Body of pancreas (tissue), 4 donors: Measurements from ENCODE around the gene PDCD10. TPM values are rescaled to one million over a fixed set of nuclear protein-coding genes. Genes with fewer than 3 reads are reported as not detected.

Experiments used
- ATAC-seq: fragments of 150-250 bp; one replicate; pipeline ENCODE4 v1.9.1; 2016
- DNase-seq, 4 donors: peaks; one replicate each; pipeline ENCODE4 v3.0.0-alpha.2; 2019
- H3K27ac ChIP-seq, 4 donors: fragments of 200-600 bp; sonication (generic); 1 replicate in 3 of 4; 2 replicates in 1 of 4; pipeline versions ENCODE4 v1.5.1 to v1.6.1; 2016 to 2019; ENCODE audit warnings: mild to moderate bottlenecking in 1 of 4, mixed read lengths in 1 of 4, moderate library complexity in 1 of 4
- H3K27me3 ChIP-seq, 2 donors: fragments of 200-600 bp; sonication (generic); one replicate each; pipeline ENCODE4 v1.6.0; 2016; ENCODE audit warnings: mild to moderate bottlenecking in 1 of 2
- H3K36me3 ChIP-seq, 2 donors: fragments of 200-600 bp; sonication (generic); replicated peaks in 1 of 2; 2 replicates each; pipeline ENCODE4 v1.5.1; 2016; ENCODE audit warnings: low read depth in 2 of 2; ENCODE audit not compliant: insufficient read depth in 1 of 2
- H3K4me1 ChIP-seq: fragments of 200-600 bp; sonication (generic); one replicate; pipeline ENCODE4 v1.6.0; 2016
- H3K4me3 ChIP-seq, 2 donors: fragments of 200-600 bp; sonication (generic); 1 replicate in 1 of 2; 2 replicates in 1 of 2; pipeline ENCODE4 v1.5.1; 2016 to 2019
- H3K9me3 ChIP-seq, 3 donors: fragments of 200-600 bp; sonication (generic); 1 replicate in 2 of 3; 2 replicates in 1 of 3; pipeline ENCODE4 v1.5.1; 2016
- CTCF ChIP-seq, 7 experiments: fragments of 450-650 bp in 4 of 7; fragments of 200-600 bp in 3 of 7; sonication (generic) in 3 of 7; IDR thresholded peaks; one replicate each; pipeline ENCODE4 v1.5.1; 2016 to 2019; ENCODE audit warnings: antibody characterized with exemption in 7 of 7
- POLR2A ChIP-seq, 3 donors: fragments of 450-650 bp; IDR thresholded peaks; one replicate each; pipeline ENCODE4 v1.6.1; 2016; ENCODE audit warnings: antibody characterized with exemption in 3 of 3, mild to moderate bottlenecking in 2 of 3
- WGBS, 2 donors: methylation state at CpG; one replicate each; pipeline ENCODE4 v1.1.5; 2017; 5-methylcytosine and 5-hydroxymethylcytosine counted together
- intact Hi-C: fragments of 100-400 bp; cut with DNase I; formaldehyde crosslinking; loops from one replicate; pipeline ENCODE4 v1.15.1; 2023
- total RNA-seq, 2 donors: library from RNA; depleted of rRNA; stranded (reverse); fragments of >200 nt; gene quantifications; one replicate each; pipeline ENCODE4 v1.1.0, GENCODE V29; 2016

PDCD10 gene
- total RNA-seq, 2 donors from 2014 or later: 24.4 to 36.1 TPM

GRCh38 chr3:167669699-167670098, 65.0 kb downstream of the PDCD10 start:
- TF ChIP-seq CTCF (IDR thresholded peaks at IDR 0.05): no peak
- no peak for TF ChIP-seq POLR2A (IDR thresholded peaks at IDR 0.05)
- Histone ChIP-seq H3K4me1 (peaks cover 5% of the 10 kb centered on the region), H3K4me3 (no peak overlapping the region), H3K36me3 (peaks cover 0 to 2% of the 10 kb centered on the region in 2 donors), H3K27me3 (no peaks in the 10 kb centered on the region), H3K27ac (no peak overlapping the region), H3K9me3 (no peaks in the 10 kb centered on the region)
- no peak for ATAC-seq
- intact Hi-C loops: no loop called here
- no peak for DNase-seq
- WGBS, 2 donors: 25 to 36% methylated on average over 1 of the region's 1 CpG

- H3K27ac ChIP-seq: no peak overlapping the region
- TF ChIP-seq CTCF (IDR thresholded peaks at IDR 0.05) (no peak), POLR2A (IDR thresholded peaks at IDR 0.05) (no peak)
- ATAC-seq (no peak), DNase-seq (no peak)
- H3K36me3 ChIP-seq: no peaks in the 10 kb centered on the region
- no peak overlapping the region for H3K4me3 ChIP-seq
- H3K4me1 ChIP-seq: peaks cover 5% of the 10 kb centered on the region
- WGBS, 2 donors: 94 to 96% methylated on average over 1 of the region's 1 CpG
- H3K27me3 ChIP-seq: no peaks in the 10 kb centered on the region
- H3K9me3 ChIP-seq: no peaks in the 10 kb centered on the region
- intact Hi-C loops: no loop called here
Measured at GRCh38 chr3:167668651-167669050, 66.0 kb downstream of the PDCD10 start.

GRCh38 chr3:167666563-167666962, 68.1 kb downstream of the PDCD10 start:
- peaks cover 5% of the 10 kb centered on the region for H3K4me1 ChIP-seq
- WGBS, 2 donors: 83 to 94% methylated on average over 2 of the region's 2 CpGs
- no peak for ATAC-seq
- H3K9me3 ChIP-seq: no peaks in the 10 kb centered on the region
- intact Hi-C loops: no loop called here
- H3K27me3 ChIP-seq: no peaks in the 10 kb centered on the region
- DNase-seq: no peak
- H3K36me3 ChIP-seq: no peaks in the 10 kb centered on the region
- TF ChIP-seq CTCF (IDR thresholded peaks at IDR 0.05) (no peak), POLR2A (IDR thresholded peaks at IDR 0.05) (no peak)
- H3K27ac ChIP-seq: no peak overlapping the region
- no peak overlapping the region for H3K4me3 ChIP-seq

- Histone ChIP-seq H3K36me3 (no peaks in the 10 kb centered on the region), H3K27ac (no peak overlapping the region), H3K4me3 (no peak overlapping the region), H3K9me3 (no peaks in the 10 kb centered on the region), H3K27me3 (no peaks in the 10 kb centered on the region), H3K4me1 (no peaks in the 10 kb centered on the region)
- 72 to 86% methylated on average over 5 of the region's 5 CpGs for WGBS, 2 donors
- TF ChIP-seq POLR2A (IDR thresholded peaks at IDR 0.05) (no peak), CTCF (IDR thresholded peaks at IDR 0.05) (no peak)
- DNase-seq (no peak), ATAC-seq (no peak)
- intact Hi-C loops: no loop called here
Measured at GRCh38 chr3:167662919-167663400, 71.7 kb downstream of the PDCD10 start.

- WGBS, 2 donors: 71 to 83% methylated on average over 3 of the region's 3 CpGs
Measured at GRCh38 chr3:167657684-167658225, 76.9 kb downstream of the PDCD10 start.

More at GRCh38 chr3:167657684-167658225, 76.9 kb downstream of the PDCD10 start:
- ATAC-seq (no peak), DNase-seq (no peak)
- no peak for TF ChIP-seq POLR2A (IDR thresholded peaks at IDR 0.05)
- no peak for TF ChIP-seq CTCF (IDR thresholded peaks at IDR 0.05)
- no peak overlapping the region for H3K27ac ChIP-seq
- intact Hi-C loops: no loop called here
- H3K4me1 ChIP-seq: no peaks in the 10 kb centered on the region
- H3K27me3 ChIP-seq: no peaks in the 10 kb centered on the region
- H3K36me3 ChIP-seq: no peaks in the 10 kb centered on the region
- no peak overlapping the region for H3K4me3 ChIP-seq
- H3K9me3 ChIP-seq: no peaks in the 10 kb centered on the region
